Aorta (tissue), 5 donors: ENCODE results near the gene HPS6. TPM values are rescaled to one million over a fixed set of nuclear protein-coding genes. Genes with fewer than 3 reads are reported as not detected.
"Not testable (repeated sequence)": the region's sequence is repeated elsewhere in the genome, so short reads cannot be mapped to it uniquely, and the experiment has no call there.

ENCODE experiments used
- ATAC-seq: fragments of 200-7000 bp; cut with Tn5 transposase; one replicate; pipeline ENCODE4 v1.9.1; 2022; ENCODE audit warnings: moderate library complexity; ENCODE audit not compliant: low FRiP score
- DNase-seq, 2 donors: peaks; one replicate each; pipeline ENCODE4 v3.0.0-alpha.2; 2020
- H3K27ac ChIP-seq, 2 donors: one replicate each; pipeline ENCODE4 v1.5.1; 2013; ENCODE audit warnings: low read length in 2 of 2, mild to moderate bottlenecking in 2 of 2, moderate library complexity in 2 of 2, control low read depth in 1 of 2, inconsistent platforms in 1 of 2, low read depth in 1 of 2
- H3K27me3 ChIP-seq, 2 donors: one replicate each; pipeline ENCODE4 v1.6.1; 2013; ENCODE audit warnings: control low read depth in 1 of 2, low read length in 1 of 2, mild to moderate bottlenecking in 1 of 2, moderate library complexity in 1 of 2; ENCODE audit not compliant: insufficient read depth in 2 of 2, control insufficient read depth in 1 of 2
- H3K36me3 ChIP-seq, 2 donors: one replicate each; pipeline ENCODE4 v1.6.1; 2013; ENCODE audit warnings: control low read depth in 1 of 2, low read length in 1 of 2, mild to moderate bottlenecking in 1 of 2; ENCODE audit not compliant: insufficient read depth in 2 of 2, control insufficient read depth in 1 of 2
- H3K4me1 ChIP-seq, 2 donors: one replicate each; pipeline ENCODE4 v1.6.1; 2013; ENCODE audit warnings: low read length in 2 of 2, control low read depth in 1 of 2, mild to moderate bottlenecking in 1 of 2, moderate library complexity in 1 of 2; ENCODE audit not compliant: insufficient read depth in 2 of 2, control insufficient read depth in 1 of 2
- H3K4me3 ChIP-seq, 2 donors: one replicate each; pipeline ENCODE4 v1.5.1; 2013; ENCODE audit warnings: low read length in 2 of 2, control low read depth in 1 of 2, mild to moderate bottlenecking in 1 of 2
- H3K9me3 ChIP-seq: one replicate; pipeline ENCODE4 v1.6.1; 2013; ENCODE audit warnings: mild to moderate bottlenecking, low read length; ENCODE audit not compliant: control insufficient read depth
- WGBS, 2 donors: extraction: QIAGEN DNeasy Blood & Tissue Kit; methylation state at CpG; one replicate each; pipeline ENCODE4 v1.1.7; 2013; 5-methylcytosine and 5-hydroxymethylcytosine counted together
- intact Hi-C, 2 donors: fragments of 100-400 bp; cut with DNase I; formaldehyde crosslinking; loops; one replicate each; pipeline versions ENCODE4 v1.14.2 to v1.15.0; 2022
- long read RNA-seq, 2 donors: library from polyadenylated mRNA; unstranded; transcript quantifications; one replicate each; pipeline ENCODE4 v2.0.0, GENCODE V29; 2020 to 2021
- polyA plus RNA-seq, 2 donors: library from polyadenylated mRNA; stranded (reverse); fragments of 200-250 nt; gene quantifications; one replicate each; pipeline ENCODE4 v1.2.3, GENCODE V29; 2013
- total RNA-seq, 2 donors: library from RNA; stranded (reverse); fragmentation: NEBNext Ultra II Directional; extraction: Animal tissue kit (Norgen Biotek cat#: 25700); gene quantifications; one replicate each; pipeline ENCODE4 v1.2.1, GENCODE V29; 2021
- donor health status: healthy with polysubstance abuse.
- donor health status: Bipolar disorder and iron deficiency.
- donor health status: DM: no; HTN: no; CAD: no.
- donor health status: DM: no; HTN: no; CAD: no.
- donor health status: DM: yes; HTN: yes; CAD: no.

Gene HPS6
- total RNA-seq (10 to 100 TPM; 14.4 to 15.0 TPM), polyA plus RNA-seq (1 to 10 TPM; 4.3 to 9.0 TPM)
- long read RNA-seq, donor 1, transcript HPS6-201 (1 exons, 2,649 nt) = major isoform, 13 of 13 reads
- long read RNA-seq, donor 1, partial matches to known transcripts = 0 of 13 reads
- long read RNA-seq, donor 1, other reads (novel, unspliced or antisense) = 0 of 13 reads
- long read RNA-seq, donor 2, transcript HPS6-201 (1 exons, 2,649 nt) = major isoform, 19 of 19 reads
- long read RNA-seq, donor 2, partial matches to known transcripts = 0 of 19 reads
- long read RNA-seq, donor 2, other reads (novel, unspliced or antisense) = 0 of 19 reads

DNA sequence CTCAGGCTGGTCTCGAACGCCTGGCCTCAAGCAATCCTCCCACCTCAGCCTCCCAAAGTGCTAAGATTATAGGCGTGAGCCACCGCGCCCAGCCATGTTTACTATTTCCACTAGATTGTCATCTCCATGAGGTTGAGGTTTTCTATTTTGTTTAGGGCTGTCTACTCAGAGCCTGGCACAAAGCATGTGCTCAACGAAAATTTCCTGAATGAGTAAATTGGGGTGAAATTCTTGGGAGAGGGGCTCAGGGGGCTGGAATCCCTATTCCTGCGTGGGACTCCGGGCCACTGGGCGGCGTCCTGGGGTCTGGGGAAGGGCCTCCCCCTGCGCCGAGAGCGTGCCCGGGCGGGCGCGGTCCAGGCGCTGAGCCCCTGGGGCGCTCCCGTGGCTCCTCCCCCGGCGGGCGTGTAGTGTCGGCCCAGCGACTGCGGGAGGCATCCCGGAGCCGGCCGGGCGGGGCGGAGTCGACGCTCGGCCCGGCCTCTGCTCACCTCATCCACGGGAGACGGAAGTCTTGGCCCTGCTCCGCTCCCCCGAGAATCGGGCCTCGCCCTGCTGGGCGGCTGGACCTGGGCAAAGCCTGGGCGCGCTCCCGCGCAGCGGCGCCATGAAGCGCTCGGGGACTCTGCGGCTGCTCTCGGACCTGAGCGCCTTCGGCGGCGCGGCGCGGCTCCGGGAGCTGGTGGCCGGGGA is at the start of gene HPS6:
Gene HPS6, plus strand, starts transcription at position 482 of the 693 bp plus-strand sequence. Its CDS starts 126 bp downstream, at position 608.
- Histone ChIP-seq H3K9me3 (no peaks in the 10 kb centered on the region), H3K4me3 (peak within 1 kb of the TSS; percentile 67 to 68), H3K27me3 (no peaks in the 10 kb centered on the region), H3K4me1 (peaks cover 0 to 3% of the 10 kb centered on the region in 2 donors), H3K36me3 (no peaks in the 10 kb centered on the region), H3K27ac (peak within 1 kb of the TSS; percentile 19 to 42)
- DNase-seq (peak; percentile 95 to 97), ATAC-seq (peak; percentile 96)
- intact Hi-C loops = loop anchor here in 1 of 2 donors (1.0 kb wide), 1 partner anchor 9 kb away; the partner anchor contains the start of gene ARMH3
- 2% methylated on average over 48 to 61 of the region's 61 CpGs for WGBS, 2 donors

- Histone ChIP-seq H3K9me3 (no peaks in the 10 kb centered on the region), H3K4me1 (no peaks in the 10 kb centered on the region), H3K4me3 (no peak overlapping the region), H3K27ac (no peak overlapping the region), H3K36me3 (peaks cover 5 to 6% of the 10 kb centered on the region in 2 donors), H3K27me3 (no peaks in the 10 kb centered on the region)
- intact Hi-C loops = loop anchor here in 1 of 2 donors (10.0 kb wide), 1 partner anchor 182 kb away; no protein-coding TSS in a partner anchor
- DNase-seq (no peak), ATAC-seq (no peak)
Measured at GRCh38 chr10:102016416-102016815, 48.7 kb upstream of the HPS6 start.

DNA sequence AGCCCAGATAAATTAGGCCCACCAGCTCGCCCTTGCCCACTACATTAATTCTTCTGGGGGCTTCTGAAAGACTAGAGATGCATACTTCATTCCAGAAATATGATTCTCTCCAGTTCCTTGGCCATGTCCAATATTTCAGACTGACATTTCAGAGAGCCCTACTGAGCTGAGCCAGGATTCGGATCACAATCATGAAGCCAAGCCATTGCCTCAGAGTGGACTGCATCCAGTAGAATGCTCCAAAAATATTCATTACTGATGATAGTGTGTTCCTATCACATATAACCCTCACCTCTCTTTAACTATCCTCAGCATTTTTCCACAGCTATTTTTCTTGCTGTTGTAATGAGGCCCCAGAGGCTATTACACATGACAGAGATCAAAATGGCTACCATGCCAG is 47.9 kb upstream of the HPS6 start:
- Histone ChIP-seq H3K36me3 (peaks cover 3 to 6% of the 10 kb centered on the region in 2 donors), H3K4me1 (no peaks in the 10 kb centered on the region), H3K27ac (no peak overlapping the region), H3K9me3 (no peaks in the 10 kb centered on the region), H3K27me3 (no peaks in the 10 kb centered on the region), H3K4me3 (no peak overlapping the region)
- no peak for DNase-seq
- intact Hi-C loops = loop anchor here in 1 of 2 donors (10.0 kb wide), 1 partner anchor 182 kb away; no protein-coding TSS in a partner anchor
- WGBS, 2 donors = 71 to 73% methylated on average over 2 of the region's 2 CpGs
- no peak for ATAC-seq

DNA sequence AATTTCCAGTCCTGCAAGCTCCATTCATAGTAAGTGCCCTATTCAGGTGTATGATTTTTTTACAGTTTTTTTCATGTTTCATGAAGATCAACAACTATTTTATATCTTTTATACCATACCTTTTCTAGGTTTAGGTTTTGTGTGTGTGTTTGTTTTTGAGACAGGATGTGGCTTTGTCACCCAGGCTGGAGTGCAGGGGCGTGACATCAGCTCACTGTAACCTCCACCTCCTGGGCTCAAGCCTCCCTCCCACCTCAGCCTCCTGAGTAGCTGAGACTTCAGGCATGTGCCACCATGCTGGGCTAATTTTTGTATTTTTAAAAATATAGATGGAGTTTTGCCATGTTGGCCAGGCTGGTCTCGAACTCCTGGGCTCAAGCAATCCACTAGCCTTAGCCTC is 44.2 kb upstream of the HPS6 start:
- peaks cover 0 to 5% of the 10 kb centered on the region in 2 donors for H3K36me3 ChIP-seq

DNA sequence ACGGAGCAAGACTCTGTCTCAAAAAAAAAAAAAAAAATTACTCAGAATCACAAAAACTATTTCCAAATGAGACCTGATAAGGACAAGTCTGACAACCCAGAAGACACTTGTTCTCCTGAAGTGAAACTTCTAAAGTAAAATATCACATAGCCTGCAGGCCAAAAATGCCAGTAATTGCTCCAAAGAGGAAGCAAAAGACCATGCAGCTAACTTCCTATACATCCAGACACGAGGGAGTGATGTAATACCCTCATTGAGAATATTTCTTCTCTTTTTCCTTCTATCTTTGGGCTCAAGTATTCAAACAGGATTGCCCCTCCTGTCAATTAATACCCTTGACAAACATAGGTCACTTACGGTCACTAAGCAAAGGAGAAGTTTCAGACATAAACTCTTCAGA is 40.4 kb upstream of the HPS6 start:
- no peak overlapping the region for H3K27ac ChIP-seq
- no peaks in the 10 kb centered on the region for H3K9me3 ChIP-seq
- H3K4me1 ChIP-seq = no peaks in the 10 kb centered on the region
- H3K4me3 ChIP-seq = no peak overlapping the region
- WGBS, 2 donors = 83 to 91% methylated on average over 3 of the region's 3 CpGs
- H3K27me3 ChIP-seq = no peaks in the 10 kb centered on the region
- DNase-seq (no peak), ATAC-seq (no peak)
- intact Hi-C loops = no loop called here
- peaks cover 3 to 5% of the 10 kb centered on the region in 2 donors for H3K36me3 ChIP-seq

More for the DNA sequence above, 44.2 kb upstream of the HPS6 start:
- Histone ChIP-seq H3K9me3 (no peaks in the 10 kb centered on the region), H3K27ac (no peak overlapping the region), H3K27me3 (no peaks in the 10 kb centered on the region), H3K4me3 (no peak overlapping the region), H3K4me1 (no peaks in the 10 kb centered on the region)
- intact Hi-C loops = no loop called here
- DNase-seq = no peak
- WGBS, 2 donors = 97 to 99% methylated on average over 2 of the region's 2 CpGs
- ATAC-seq = no peak

- Histone ChIP-seq H3K27ac (no peak overlapping the region), H3K4me1 (no peaks in the 10 kb centered on the region), H3K9me3 (no peaks in the 10 kb centered on the region), H3K36me3 (peaks cover 3 to 5% of the 10 kb centered on the region in 2 donors), H3K27me3 (no peaks in the 10 kb centered on the region), H3K4me3 (no peak overlapping the region)
- ATAC-seq (no peak), DNase-seq (no peak)
- intact Hi-C loops = no loop called here
- 91 to 95% methylated on average over 2 of the region's 2 CpGs for WGBS, 2 donors
Measured at GRCh38 chr10:102027261-102027660, 37.9 kb upstream of the HPS6 start.

DNA sequence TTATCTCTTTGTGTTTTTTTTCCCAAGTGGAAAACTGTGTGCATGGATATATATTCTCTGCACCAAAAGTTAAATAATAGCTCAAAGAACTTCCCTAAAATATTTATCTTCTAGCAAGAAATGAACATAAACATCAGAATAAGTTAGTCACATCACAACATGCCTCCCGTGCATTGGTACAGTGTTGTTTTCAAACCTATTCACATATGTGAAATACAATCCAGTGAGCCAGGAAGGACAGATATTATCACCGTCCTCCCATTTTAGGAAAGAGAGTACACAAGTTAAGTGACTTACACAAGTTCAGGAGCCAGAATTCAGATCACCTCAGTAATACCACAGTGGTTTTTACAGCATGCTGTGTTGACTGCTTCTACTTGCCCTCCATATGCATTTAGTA is 31.4 kb upstream of the HPS6 start:
- intact Hi-C loops = no loop called here
- Histone ChIP-seq H3K27ac (no peak overlapping the region), H3K9me3 (no peaks in the 10 kb centered on the region), H3K4me1 (no peaks in the 10 kb centered on the region), H3K4me3 (no peak overlapping the region), H3K36me3 (peaks cover 3 to 5% of the 10 kb centered on the region in 2 donors), H3K27me3 (no peaks in the 10 kb centered on the region)
- WGBS, 2 donors = 90 to 92% methylated on average over 2 of the region's 2 CpGs
- DNase-seq (no peak), ATAC-seq (no peak)

- intact Hi-C loops, H3K4me1 ChIP-seq, H3K27me3 ChIP-seq, H3K36me3 ChIP-seq, ATAC-seq, H3K4me3 ChIP-seq, H3K27ac ChIP-seq, H3K9me3 ChIP-seq, DNase-seq: not testable (repeated sequence)
- WGBS, 2 donors = 94 to 95% methylated on average over 28 to 33 of the region's 33 CpGs
Measured at GRCh38 chr10:102035807-102036206, 29.3 kb upstream of the HPS6 start.

DNA sequence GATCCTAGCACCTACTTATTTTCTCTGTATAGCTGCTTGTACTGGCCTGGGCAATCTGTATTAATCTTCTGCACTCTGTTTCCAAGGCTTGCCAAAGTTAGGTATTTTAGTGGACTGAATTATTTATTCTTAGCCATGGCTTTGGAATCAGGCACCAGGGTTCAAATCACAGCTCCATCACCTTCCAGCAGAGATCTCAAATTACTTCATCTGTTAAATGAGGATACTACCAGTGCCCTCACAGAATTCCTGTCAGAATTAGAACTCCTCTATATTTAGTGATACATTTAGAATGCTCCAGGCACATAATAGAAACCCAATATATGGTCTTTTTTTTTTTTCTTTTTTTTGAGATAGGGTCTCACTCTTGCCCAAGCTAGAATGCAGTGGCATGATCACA is 26.7 kb upstream of the HPS6 start:
- ATAC-seq (no peak), DNase-seq (no peak)
- Histone ChIP-seq H3K9me3 (no peaks in the 10 kb centered on the region), H3K4me1 (no peaks in the 10 kb centered on the region), H3K4me3 (no peak overlapping the region), H3K27me3 (no peaks in the 10 kb centered on the region), H3K27ac (no peak overlapping the region), H3K36me3 (peaks cover 0 to 3% of the 10 kb centered on the region in 2 donors)
- intact Hi-C loops = no loop called here
